Neural cell (in vitro differentiated cells): ENCODE results near the gene SSBP3. TPM values are rescaled to one million over a fixed set of nuclear protein-coding genes. Genes with fewer than 3 reads are reported as not detected.

Experiments
- H2AFZ ChIP-seq: fragments of 200-600, 300-800 bp; sonication (generic), shearing (Covaris generic); 2 replicates; pipeline ENCODE4 v1.6.0; 2014; ENCODE audit warnings: low read depth, mild to moderate bottlenecking, antibody characterized with exemption, low read length, moderate library complexity
- H3F3A ChIP-seq: fragments of 200-600 bp; shearing (Covaris generic); 2 replicates; pipeline ENCODE4 v1.6.1; 2016; ENCODE audit warnings: mild to moderate bottlenecking, moderate library complexity, mixed read lengths, antibody characterized with exemption, low read length; ENCODE audit not compliant: insufficient read depth, poor library complexity, severe bottlenecking
- H3K27ac ChIP-seq: fragments of 200-600, 300-800 bp; sonication (generic), shearing (Covaris generic); 2 replicates; pipeline ENCODE4 v1.5.1; 2014; ENCODE audit warnings: mild to moderate bottlenecking, low read length, moderate library complexity
- H3K27me3 ChIP-seq: fragments of 300-800, 200-600 bp; sonication (generic), shearing (Covaris generic); 2 replicates; pipeline ENCODE4 v1.6.0; 2014; ENCODE audit warnings: mild to moderate bottlenecking, low read depth, low read length, moderate library complexity; ENCODE audit not compliant: insufficient read depth
- H3K36me3 ChIP-seq: fragments of 300-800, 200-600 bp; sonication (generic), shearing (Covaris generic); 2 replicates; pipeline ENCODE4 v1.5.1; 2014; ENCODE audit warnings: mild to moderate bottlenecking, antibody characterized with exemption, low read length, moderate library complexity; ENCODE audit not compliant: insufficient read depth
- H3K4me2 ChIP-seq: fragments of 300-800, 200-600 bp; sonication (generic), shearing (Covaris generic); 2 replicates; pipeline ENCODE4 v1.6.0; 2014; ENCODE audit warnings: mild to moderate bottlenecking, low read length
- H3K4me3 ChIP-seq: fragments of 300-800, 200-600 bp; sonication (generic), shearing (Covaris generic); 2 replicates; pipeline ENCODE4 v1.5.1; 2014; ENCODE audit warnings: mild to moderate bottlenecking, low read length, moderate library complexity
- H3K79me2 ChIP-seq: fragments of 200-600 bp; shearing (Covaris generic); replicated peaks from 2 replicates; pipeline ENCODE4 v1.6.0; 2014; ENCODE audit warnings: mild to moderate bottlenecking, low read length, moderate library complexity; ENCODE audit not compliant: insufficient read depth
- H3K9ac ChIP-seq: fragments of 300-800, 200-600 bp; sonication (generic), shearing (Covaris generic); 2 replicates; pipeline ENCODE4 v1.6.1; 2016; ENCODE audit warnings: mild to moderate bottlenecking, low read length, mixed read lengths
- H3K9me2 ChIP-seq: fragments of 200-600 bp; shearing (Covaris generic); 2 replicates; pipeline ENCODE4 v1.6.1; 2016; ENCODE audit warnings: mild to moderate bottlenecking, low read length, mixed read lengths; ENCODE audit not compliant: insufficient read depth
- H3K9me3 ChIP-seq: fragments of 200-600, 300-800 bp; sonication (generic), shearing (Covaris generic); 2 replicates; pipeline ENCODE4 v1.6.1; 2016; ENCODE audit warnings: mild to moderate bottlenecking, mixed run types, low read length, moderate library complexity, mixed read lengths
- H4K20me1 ChIP-seq: fragments of 200-600 bp; shearing (Covaris generic); 2 replicates; pipeline ENCODE4 v1.6.1; 2016; ENCODE audit warnings: mild to moderate bottlenecking, mixed run types; ENCODE audit not compliant: insufficient read depth
- CTCF ChIP-seq: fragments of 450-650 bp; IDR thresholded peaks from 2 replicates; pipeline ENCODE4 v1.5.1; 2014; ENCODE audit warnings: antibody characterized with exemption, mild to moderate bottlenecking, moderate library complexity; ENCODE audit not compliant: poor library complexity, severe bottlenecking
- EP300 ChIP-seq: fragments of 450-650 bp; conservative IDR thresholded peaks from 2 replicates; pipeline ENCODE4 v1.6.1; 2014; ENCODE audit warnings: antibody characterized with exemption, mild to moderate bottlenecking, moderate library complexity; ENCODE audit not compliant: poor library complexity, severe bottlenecking
- EZH2 ChIP-seq: fragments of 200-600, 300-800 bp; shearing (Covaris generic), sonication (generic); IDR thresholded peaks from 2 replicates; pipeline ENCODE4 v1.6.1; 2014; ENCODE audit warnings: antibody characterized with exemption, low read length, borderline replicate concordance, mild to moderate bottlenecking; ENCODE audit not compliant: insufficient read depth, poor library complexity, severe bottlenecking
- MXI1 ChIP-seq: fragments of 450-650 bp; conservative IDR thresholded peaks from 2 replicates; pipeline ENCODE4 v1.6.1; 2014; ENCODE audit warnings: antibody characterized with exemption, mild to moderate bottlenecking; ENCODE audit not compliant: poor library complexity, severe bottlenecking
- POLR2AphosphoS5 ChIP-seq: IDR thresholded peaks from 2 replicates; pipeline ENCODE4 v1.6.1; 2012
- RAD21 ChIP-seq: fragments of 450-650 bp; conservative IDR thresholded peaks from 2 replicates; pipeline ENCODE4 v1.6.1; 2014; ENCODE audit warnings: antibody characterized with exemption, mild to moderate bottlenecking, moderate library complexity
- REST ChIP-seq: IDR thresholded peaks from 2 replicates; pipeline ENCODE4 v1.6.1; 2012; ENCODE audit warnings: borderline replicate concordance
- SMC3 ChIP-seq: fragments of 450-650 bp; conservative IDR thresholded peaks from 2 replicates; pipeline ENCODE4 v1.6.1; 2014; ENCODE audit warnings: antibody characterized with exemption, mild to moderate bottlenecking, moderate library complexity; ENCODE audit not compliant: poor library complexity
- TAF1 ChIP-seq: IDR thresholded peaks from 2 replicates; pipeline ENCODE4 v1.6.1; 2012; ENCODE audit warnings: low read depth
- polyA plus RNA-seq: library from polyadenylated mRNA; depleted of rRNA; stranded (reverse); fragments of >200 nt; gene quantifications from 2 replicates; pipeline ENCODE4 v1.2.3, GENCODE V29; 2014

Gene SSBP3
- polyA plus RNA-seq, 1 donor from 2014 or later, result 77.4 TPM

DNA sequence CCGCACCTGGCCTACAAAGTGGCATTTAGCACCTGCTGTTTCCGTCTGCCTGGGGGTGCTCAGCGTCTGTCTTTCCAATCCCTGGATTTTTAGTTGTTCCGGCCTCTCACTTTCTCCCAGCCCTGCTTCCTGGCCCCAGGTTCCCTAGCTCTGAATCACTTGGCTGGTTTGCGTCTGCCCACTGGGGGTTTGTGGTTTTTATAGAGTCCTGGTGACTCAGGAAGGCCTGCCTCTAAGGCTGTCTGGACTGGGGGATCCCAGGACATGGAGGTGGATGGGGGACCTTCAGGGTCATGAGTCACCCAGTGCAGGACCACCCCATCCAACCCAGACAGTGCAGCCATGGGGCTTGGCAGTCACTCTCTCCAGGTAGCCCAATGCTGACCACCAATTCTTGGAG lies 152.7 kb downstream of the SSBP3 start (continued):
- no peak for TF ChIP-seq REST

DNA sequence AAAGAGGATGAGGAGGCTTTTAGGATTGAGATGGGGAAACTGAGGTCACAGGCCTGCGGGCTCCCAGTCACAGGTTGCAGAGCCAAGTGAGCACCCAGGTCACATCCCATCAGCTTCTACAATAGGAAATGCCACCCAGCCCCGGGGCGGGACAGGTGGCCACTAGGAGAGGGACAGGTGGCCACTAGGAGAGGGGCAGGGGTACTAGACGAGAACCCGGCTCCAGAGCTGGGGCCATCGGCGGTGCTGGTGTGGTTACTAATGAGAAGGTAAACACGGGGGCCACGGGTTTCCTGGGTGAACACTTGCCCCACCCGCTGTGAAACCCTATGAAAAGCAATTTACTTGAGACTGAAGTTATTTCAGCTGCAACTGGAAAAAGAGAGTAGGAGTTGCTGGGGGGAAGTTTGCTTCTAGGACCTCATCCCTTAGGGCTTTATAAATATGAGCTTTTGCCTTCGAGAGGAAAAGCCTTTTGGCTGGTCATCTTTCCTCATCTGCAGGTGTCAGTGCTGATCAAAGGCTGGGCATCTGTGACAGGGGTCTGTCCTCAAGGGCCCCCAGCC lies 153.7 kb downstream of the SSBP3 start:
- Histone ChIP-seq H3K79me2 (no peaks in the 10 kb centered on the region), H3K36me3 (no peaks in the 10 kb centered on the region), H3K4me2 (no peak overlapping the region), H3F3A (no peaks in the 10 kb centered on the region), H3K9me2 (no peaks in the 10 kb centered on the region), H2AFZ (no peak overlapping the region), H3K9me3 (no peaks in the 10 kb centered on the region), H4K20me1 (no peaks in the 10 kb centered on the region), H3K27ac (no peak overlapping the region), H3K9ac (no peak overlapping the region), H3K27me3 (no peaks in the 10 kb centered on the region), H3K4me3 (no peak overlapping the region)
- TF ChIP-seq EP300, result no peak
- TF ChIP-seq MXI1, result no peak
- TF ChIP-seq EZH2, result no peak
- no peak for TF ChIP-seq TAF1
- TF ChIP-seq POLR2AphosphoS5, result no peak
- TF ChIP-seq SMC3, result no peak
- TF ChIP-seq CTCF, result no peak
- no peak for TF ChIP-seq REST
- TF ChIP-seq RAD21, result no peak
